WTC11 (cell line): ENCODE measurements around the gene PSME4.

ENCODE experiments used
- IRF1 ChIP-seq: sonication (generic); formaldehyde crosslinking; IDR thresholded peaks from 2 replicates; pipeline ENCODE4 v1.8.0; 2023; ENCODE audit warnings: missing genetic modification reagents
- IRF2 ChIP-seq: sonication (generic); formaldehyde crosslinking; IDR thresholded peaks from 2 replicates; pipeline ENCODE4 v1.8.0; 2022; ENCODE audit warnings: low read depth, missing genetic modification reagents, borderline replicate concordance
- MAX ChIP-seq: sonication (generic); formaldehyde crosslinking; IDR thresholded peaks from 2 replicates; pipeline ENCODE4 v1.8.0; 2022; ENCODE audit warnings: mild to moderate bottlenecking, missing genetic modification reagents
- SMAD4 ChIP-seq: sonication (generic); formaldehyde crosslinking; IDR thresholded peaks from 2 replicates; pipeline ENCODE4 v1.8.0; 2022; ENCODE audit warnings: mild to moderate bottlenecking, missing genetic modification reagents
- USF1 ChIP-seq: sonication (generic); formaldehyde crosslinking; IDR thresholded peaks from 2 replicates; pipeline ENCODE4 v1.8.0; 2022; ENCODE audit warnings: mild to moderate bottlenecking, missing genetic modification reagents
- TF ChIP-seq, protein P1 (sequence below): sonication (generic); formaldehyde crosslinking; IDR thresholded peaks from 2 replicates; pipeline ENCODE4 v1.8.0; 2022; ENCODE audit warnings: mild to moderate bottlenecking, missing genetic modification reagents
- TF ChIP-seq, protein P2 (sequence below): fragments of 200-600 bp; IDR thresholded peaks from 2 replicates; pipeline ENCODE4 v1.8.0; 2022; ENCODE audit warnings: antibody characterized with exemption
- TF ChIP-seq, protein P3 (sequence below): fragments of 250-450 bp; sonication (Bioruptor Pico); IDR thresholded peaks from 2 replicates; pipeline ENCODE4 v1.9.0; 2021; ENCODE audit warnings: mild to moderate bottlenecking
- TF ChIP-seq, protein P4 (sequence below): sonication (generic); formaldehyde crosslinking; IDR thresholded peaks from 2 replicates; pipeline ENCODE4 v1.8.1; 2022; ENCODE audit warnings: low read depth, missing genetic modification reagents, borderline replicate concordance

GRCh38 chr2:53842891-53843290, 127.9 kb downstream of the PSME4 start:
- TF ChIP-seq, protein P1, sequence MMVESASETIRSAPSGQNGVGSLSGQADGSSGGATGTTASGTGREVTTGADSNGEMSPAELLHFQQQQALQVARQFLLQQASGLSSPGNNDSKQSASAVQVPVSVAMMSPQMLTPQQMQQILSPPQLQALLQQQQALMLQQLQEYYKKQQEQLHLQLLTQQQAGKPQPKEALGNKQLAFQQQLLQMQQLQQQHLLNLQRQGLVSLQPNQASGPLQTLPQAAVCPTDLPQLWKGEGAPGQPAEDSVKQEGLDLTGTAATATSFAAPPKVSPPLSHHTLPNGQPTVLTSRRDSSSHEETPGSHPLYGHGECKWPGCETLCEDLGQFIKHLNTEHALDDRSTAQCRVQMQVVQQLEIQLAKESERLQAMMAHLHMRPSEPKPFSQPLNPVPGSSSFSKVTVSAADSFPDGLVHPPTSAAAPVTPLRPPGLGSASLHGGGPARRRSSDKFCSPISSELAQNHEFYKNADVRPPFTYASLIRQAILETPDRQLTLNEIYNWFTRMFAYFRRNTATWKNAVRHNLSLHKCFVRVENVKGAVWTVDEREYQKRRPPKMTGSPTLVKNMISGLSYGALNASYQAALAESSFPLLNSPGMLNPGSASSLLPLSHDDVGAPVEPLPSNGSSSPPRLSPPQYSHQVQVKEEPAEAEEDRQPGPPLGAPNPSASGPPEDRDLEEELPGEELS: no peak
- TF ChIP-seq USF1 (CRISPR knock-in tag): no peak
- no peak for TF ChIP-seq IRF1 (CRISPR knock-in tag)
- TF ChIP-seq, protein P2, sequence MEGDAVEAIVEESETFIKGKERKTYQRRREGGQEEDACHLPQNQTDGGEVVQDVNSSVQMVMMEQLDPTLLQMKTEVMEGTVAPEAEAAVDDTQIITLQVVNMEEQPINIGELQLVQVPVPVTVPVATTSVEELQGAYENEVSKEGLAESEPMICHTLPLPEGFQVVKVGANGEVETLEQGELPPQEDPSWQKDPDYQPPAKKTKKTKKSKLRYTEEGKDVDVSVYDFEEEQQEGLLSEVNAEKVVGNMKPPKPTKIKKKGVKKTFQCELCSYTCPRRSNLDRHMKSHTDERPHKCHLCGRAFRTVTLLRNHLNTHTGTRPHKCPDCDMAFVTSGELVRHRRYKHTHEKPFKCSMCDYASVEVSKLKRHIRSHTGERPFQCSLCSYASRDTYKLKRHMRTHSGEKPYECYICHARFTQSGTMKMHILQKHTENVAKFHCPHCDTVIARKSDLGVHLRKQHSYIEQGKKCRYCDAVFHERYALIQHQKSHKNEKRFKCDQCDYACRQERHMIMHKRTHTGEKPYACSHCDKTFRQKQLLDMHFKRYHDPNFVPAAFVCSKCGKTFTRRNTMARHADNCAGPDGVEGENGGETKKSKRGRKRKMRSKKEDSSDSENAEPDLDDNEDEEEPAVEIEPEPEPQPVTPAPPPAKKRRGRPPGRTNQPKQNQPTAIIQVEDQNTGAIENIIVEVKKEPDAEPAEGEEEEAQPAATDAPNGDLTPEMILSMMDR: no peak
- TF ChIP-seq MAX (CRISPR knock-in tag): no peak
- no peak for TF ChIP-seq IRF2 (CRISPR knock-in tag)
- TF ChIP-seq, protein P3, sequence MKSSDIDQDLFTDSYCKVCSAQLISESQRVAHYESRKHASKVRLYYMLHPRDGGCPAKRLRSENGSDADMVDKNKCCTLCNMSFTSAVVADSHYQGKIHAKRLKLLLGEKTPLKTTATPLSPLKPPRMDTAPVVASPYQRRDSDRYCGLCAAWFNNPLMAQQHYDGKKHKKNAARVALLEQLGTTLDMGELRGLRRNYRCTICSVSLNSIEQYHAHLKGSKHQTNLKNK: no peak
- TF ChIP-seq SMAD4 (CRISPR knock-in tag): no peak
- TF ChIP-seq, protein P4, sequence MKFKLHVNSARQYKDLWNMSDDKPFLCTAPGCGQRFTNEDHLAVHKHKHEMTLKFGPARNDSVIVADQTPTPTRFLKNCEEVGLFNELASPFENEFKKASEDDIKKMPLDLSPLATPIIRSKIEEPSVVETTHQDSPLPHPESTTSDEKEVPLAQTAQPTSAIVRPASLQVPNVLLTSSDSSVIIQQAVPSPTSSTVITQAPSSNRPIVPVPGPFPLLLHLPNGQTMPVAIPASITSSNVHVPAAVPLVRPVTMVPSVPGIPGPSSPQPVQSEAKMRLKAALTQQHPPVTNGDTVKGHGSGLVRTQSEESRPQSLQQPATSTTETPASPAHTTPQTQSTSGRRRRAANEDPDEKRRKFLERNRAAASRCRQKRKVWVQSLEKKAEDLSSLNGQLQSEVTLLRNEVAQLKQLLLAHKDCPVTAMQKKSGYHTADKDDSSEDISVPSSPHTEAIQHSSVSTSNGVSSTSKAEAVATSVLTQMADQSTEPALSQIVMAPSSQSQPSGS (CRISPR knock-in tag): no peak
